IMR-90 (cell line): ENCODE data around the gene CYB561D2. TPM values are rescaled to one million over a fixed set of nuclear protein-coding genes. Genes with fewer than 3 reads are reported as not detected.

Experiments used
- ATAC-seq: fragments of 200-7000 bp; cut with Tn5 transposase; 2 replicates; pipeline ENCODE4 v1.9.1; 2020; ENCODE audit warnings: low read depth, mild to moderate bottlenecking, moderate library complexity
- BruUV-seq: library from RNA; stranded (reverse); fragments of 400-500 nt; replicated peaks from 2 replicates; lab custom pipeline; 2021; lab: Mats Ljungman, UMichigan
- CTCF ChIA-PET: fragments of 300-600 bp; formaldehyde crosslinking; extraction: SDS; loops from one replicate; lab custom pipeline; 2021; ENCODE audit warnings: antibody characterized with exemption; lab: Yijun Ruan, JAX
- POLR2A ChIA-PET: fragments of 300-600 bp; sonication (Branson Sonifier 250); formaldehyde crosslinking; loops from one replicate; lab custom pipeline; 2022; ENCODE audit warnings: antibody characterized with exemption; ENCODE audit not compliant: unreplicated experiment; lab: Charles Lee
- DNase-seq: peaks from one replicate; pipeline ENCODE4 v3.0.0; 2013
- H2AFZ ChIP-seq: replicated peaks from 2 replicates; pipeline ENCODE3; 2013; ENCODE audit warnings: low read length, mild to moderate bottlenecking; ENCODE audit not compliant: poor library complexity
- H2AK5ac ChIP-seq: 2 replicates; pipeline ENCODE4 v1.6.1; 2013; ENCODE audit warnings: low read depth, low read length, inconsistent platforms
- H2AK9ac ChIP-seq: replicated peaks from 2 replicates; pipeline ENCODE3; 2013; ENCODE audit warnings: mild to moderate bottlenecking, low read depth, low read length, moderate library complexity; ENCODE audit not compliant: poor library complexity
- H2BK120ac ChIP-seq: 2 replicates; pipeline ENCODE4 v1.6.1; 2013; ENCODE audit warnings: low read depth, low read length, inconsistent platforms
- H2BK15ac ChIP-seq: 3 replicates; pipeline ENCODE4 v1.6.1; 2013; ENCODE audit warnings: low read depth, low read length, inconsistent platforms
- H2BK20ac ChIP-seq: 2 replicates; pipeline ENCODE4 v1.6.1; 2013; ENCODE audit warnings: low read depth, mild to moderate bottlenecking, inconsistent platforms, low read length, moderate library complexity
- H2BK5ac ChIP-seq: 2 replicates; pipeline ENCODE4 v1.6.1; 2013; ENCODE audit warnings: mild to moderate bottlenecking, low read depth, low read length, inconsistent platforms; ENCODE audit not compliant: poor library complexity, severe bottlenecking
- H3K14ac ChIP-seq: replicated peaks from 2 replicates; pipeline ENCODE4 v1.6.1; 2013; ENCODE audit warnings: low read depth, low read length, inconsistent platforms
- H3K18ac ChIP-seq: 2 replicates; pipeline ENCODE4 v1.6.1; 2013; ENCODE audit warnings: low read depth, low read length, control low read depth
- H3K23ac ChIP-seq: 2 replicates; pipeline ENCODE4 v1.6.1; 2013; ENCODE audit warnings: low read depth, low read length, inconsistent platforms
- H3K27ac ChIP-seq: 2 replicates; pipeline ENCODE4 v1.5.1; 2013; ENCODE audit warnings: mild to moderate bottlenecking, control low read depth, low read length; ENCODE audit not compliant: insufficient read depth
- H3K27me3 ChIP-seq: 2 replicates; pipeline ENCODE4 v1.6.1; 2013; ENCODE audit warnings: low read length; ENCODE audit not compliant: control insufficient read depth, insufficient read depth
- H3K36me3 ChIP-seq: 2 replicates; pipeline ENCODE4 v1.6.1; 2013; ENCODE audit warnings: low read length, mixed read lengths; ENCODE audit not compliant: control insufficient read depth, insufficient read depth
- H3K4ac ChIP-seq: 2 replicates; pipeline ENCODE4 v1.6.1; 2013; ENCODE audit warnings: low read depth, low read length, inconsistent platforms
- H3K4me1 ChIP-seq: 2 replicates; pipeline ENCODE4 v1.6.1; 2013; ENCODE audit warnings: low read length, mixed read lengths; ENCODE audit not compliant: control insufficient read depth, insufficient read depth
- H3K4me2 ChIP-seq: 2 replicates; pipeline ENCODE4 v1.6.1; 2013; ENCODE audit warnings: low read depth, mild to moderate bottlenecking, control low read depth, low read length, moderate library complexity
- H3K4me3 ChIP-seq: 2 replicates; pipeline ENCODE4 v1.5.1; 2013; ENCODE audit warnings: low read depth, mild to moderate bottlenecking, control low read depth, low read length, moderate library complexity; ENCODE audit not compliant: insufficient read depth
- H3K56ac ChIP-seq: 2 replicates; pipeline ENCODE4 v1.6.1; 2013; ENCODE audit warnings: low read length, inconsistent platforms; ENCODE audit not compliant: insufficient read depth; ENCODE audit errors: extremely low read depth
- H3K79me1 ChIP-seq, 2 experiments: 2 replicates each; pipeline ENCODE4 v1.6.1; 2013; ENCODE audit warnings: low read length in 2 of 2, inconsistent platforms in 1 of 2, low read depth in 1 of 2
- H3K9ac ChIP-seq: 2 replicates; pipeline ENCODE4 v1.6.1; 2013; ENCODE audit warnings: low read depth, low read length, control low read depth
- H3K9me1 ChIP-seq: 2 replicates; pipeline ENCODE4 v1.6.1; 2013; ENCODE audit warnings: low read length, inconsistent platforms; ENCODE audit not compliant: insufficient read depth
- H3K9me3 ChIP-seq: 2 replicates; pipeline ENCODE4 v1.6.1; 2013; ENCODE audit warnings: low read length; ENCODE audit not compliant: control insufficient read depth, insufficient read depth
- H4K20me1 ChIP-seq: 2 replicates; pipeline ENCODE4 v1.6.1; 2013; ENCODE audit warnings: low read length, inconsistent platforms; ENCODE audit not compliant: insufficient read depth
- H4K5ac ChIP-seq: 2 replicates; pipeline ENCODE4 v1.6.1; 2013; ENCODE audit warnings: mild to moderate bottlenecking, low read depth, low read length, control low read depth
- H4K8ac ChIP-seq, 2 experiments: 2 replicates each; pipeline ENCODE4 v1.6.1; 2013; ENCODE audit warnings: low read depth in 2 of 2, low read length in 2 of 2, control low read depth in 1 of 2, inconsistent platforms in 1 of 2
- H4K91ac ChIP-seq: 2 replicates; pipeline ENCODE4 v1.6.1; 2013; ENCODE audit warnings: low read depth, low read length, inconsistent platforms; ENCODE audit not compliant: insufficient read depth
- BHLHE40 ChIP-seq: fragments of 150-350 bp; IDR thresholded peaks from 2 replicates; pipeline ENCODE4 v1.6.1; 2016; ENCODE audit warnings: mild to moderate bottlenecking, low read depth, low read length
- CHD1 ChIP-seq: IDR thresholded peaks from 2 replicates; pipeline ENCODE4 v1.6.1; 2012; ENCODE audit warnings: low read depth, low read length, improper control_type of control experiment
- ELK1 ChIP-seq: fragments of 150-350 bp; IDR thresholded peaks from 2 replicates; pipeline ENCODE4 v1.6.1; 2016; ENCODE audit warnings: low read depth, mild to moderate bottlenecking, low read length, moderate library complexity, borderline replicate concordance
- MAFK ChIP-seq: IDR thresholded peaks from 2 replicates; pipeline ENCODE4 v1.6.1; 2012; ENCODE audit warnings: low read depth, low read length, improper control_type of control experiment
- MAZ ChIP-seq: IDR thresholded peaks from 2 replicates; pipeline ENCODE4 v1.6.1; 2012; ENCODE audit warnings: low read depth, mild to moderate bottlenecking, low read length, improper control_type of control experiment, moderate library complexity, borderline replicate concordance
- MXI1 ChIP-seq: IDR thresholded peaks from 2 replicates; pipeline ENCODE4 v1.6.1; 2012; ENCODE audit warnings: low read depth, mild to moderate bottlenecking, low read length, moderate library complexity, borderline replicate concordance
- NFE2L2 ChIP-seq: fragments of 150-350 bp; IDR thresholded peaks from 2 replicates; pipeline ENCODE4 v1.6.1; 2016; ENCODE audit warnings: low read depth, mild to moderate bottlenecking, low read length
- POLR2A ChIP-seq: IDR thresholded peaks from 2 replicates; pipeline ENCODE4 v1.6.1; 2012; ENCODE audit warnings: mild to moderate bottlenecking, low read depth, low read length
- RCOR1 ChIP-seq: IDR thresholded peaks from 2 replicates; pipeline ENCODE4 v1.6.1; 2012; ENCODE audit warnings: mild to moderate bottlenecking, low read length, improper control_type of control experiment; ENCODE audit not compliant: insufficient replicate concordance
- WGBS, 2 experiments: methylation state at CpG; one replicate each; pipeline versions ENCODE4 v1.1.5 to v1.1.7; 2013; ENCODE audit warnings: missing lambda C conversion rate in 2 of 2; ENCODE audit not compliant: insufficient read length in 1 of 2; ENCODE audit errors: extremely low coverage in 2 of 2; 5-methylcytosine and 5-hydroxymethylcytosine counted together
- dilution Hi-C: fragments of 300-500 bp; cut with HindIII; formaldehyde crosslinking; loops from one replicate; pipeline ENCODE4 v1.14.3; 2018; ENCODE audit warnings: low sequenced_read_pairs; ENCODE audit not compliant: unreplicated experiment
- in situ Hi-C: fragments of 300-500 bp; cut with MboI; formaldehyde crosslinking; loops from 3 replicates; pipeline ENCODE4 v1.14.3; 2019; ENCODE audit warnings: low sequenced_read_pairs, inconsistent platforms, mixed read lengths
- intact Hi-C: fragments of 100-400 bp; cut with micrococcal nuclease; formaldehyde crosslinking; loops from 2 replicates; pipeline ENCODE4 v1.10.0; 2022
- polyA plus RNA-seq, 3 experiments: library from polyadenylated mRNA; depleted of rRNA; stranded (reverse); fragments of >200 nt; gene quantifications; 2 replicates each; pipeline ENCODE4 v1.2.3, GENCODE V29; 2012; ENCODE audit warnings: low replicate concordance in 1 of 3
- total RNA-seq: library from RNA; depleted of rRNA; stranded (reverse); fragments of >200 nt; gene quantifications from 2 replicates; pipeline ENCODE4 v1.2.3, GENCODE V29; 2012
- TF ChIP-seq, protein P1 (sequence below): conservative IDR thresholded peaks from 2 replicates; pipeline ENCODE4 v1.5.1; 2012; ENCODE audit warnings: mild to moderate bottlenecking, low read depth, low read length, improper control_type of control experiment

The CYB561D2 gene
- total and polyA plus RNA-seq, 2 of the 4 experiments (the other 2 are of a cell fraction), result 29.2 to 31.7 TPM

- ChIA-PET CTCF (interaction anchor here (0.8 to 1.2 kb wide), 2 partner anchors 9 to 13 kb away, joined by 4 read pairs; partner anchors contain the start of gene TUSC2), POLR2A (interaction anchor here (0.7 to 1.4 kb wide), 4 partner anchors 9 to 44 kb away, joined by 3 to 6 read pairs (median 4); partner anchors contain the start of genes IFRD2 and TUSC2)
- in situ Hi-C loops, result loop anchor here (25.0 kb wide), 3 partner anchors 1051 to 1826 kb away; partner anchors contain the start of genes ABHD14B, GPR62, MANF and PCBP4
- Histone ChIP-seq H2AK5ac (peak overlapping the region; percentile 96), H4K20me1 (peaks cover 46% of the 10 kb centered on the region), H2AFZ (peak overlapping the region; percentile 94), H2BK15ac (0 out of 3 replicates have a peak overlapping the region, but pooled peaks have one; percentile 47), H3K4me1 (peaks cover 32% of the 10 kb centered on the region), H3K9me1 (peaks cover 26% of the 10 kb centered on the region), H4K8ac (peak overlapping the region; percentile 92 to 96), H4K91ac (peak overlapping the region; percentile 96), H4K5ac (peak overlapping the region; percentile 26; the same call in 1 of the 2 replicates), H3K27me3 (no peaks in the 10 kb centered on the region), H3K56ac (peak overlapping the region; percentile 94), H3K4me2 (peak overlapping the region; percentile 92), H3K79me1 (peaks cover 22 to 67% of the 10 kb centered on the region in 2 experiments; a peak in 3 of 4 replicates), H2BK20ac (no peak overlapping the region), H3K4me3 (peak overlapping the region; percentile 73), H3K23ac (peak overlapping the region; percentile 84), H3K9me3 (no peaks in the 10 kb centered on the region), H3K36me3 (peaks cover 10% of the 10 kb centered on the region), H2BK5ac (peak overlapping the region; percentile 81), H3K27ac (peak overlapping the region; percentile 84), H3K4ac (peak overlapping the region; percentile 90), H3K14ac (peak overlapping the region; percentile 96), H2AK9ac (peak overlapping the region; percentile 99), H2BK120ac (peak overlapping the region; percentile 10; the same call in 1 of the 2 replicates), H3K18ac (peak overlapping the region; percentile 8), H3K9ac (peak overlapping the region; percentile 91)
- intact Hi-C loops, result no loop called here
- BruUV-seq, result TSS peak; percentile 22
- ATAC-seq (peak; percentile 28), DNase-seq (peak; percentile 28)
- dilution Hi-C loops, result no loop called here
- WGBS, 2 experiments, result 0% methylated on average over 27 of the region's 31 CpGs; no CpG with 5 or more reads in 1 of the 2 experiments
- TF ChIP-seq CHD1 (no peak), MXI1 (no peak), MAZ (no peak), MAFK (no peak), BHLHE40 (no peak), NFE2L2 (no peak), RCOR1 (no peak), POLR2A (no peak), ELK1 (no peak)
- TF ChIP-seq, protein P1, sequence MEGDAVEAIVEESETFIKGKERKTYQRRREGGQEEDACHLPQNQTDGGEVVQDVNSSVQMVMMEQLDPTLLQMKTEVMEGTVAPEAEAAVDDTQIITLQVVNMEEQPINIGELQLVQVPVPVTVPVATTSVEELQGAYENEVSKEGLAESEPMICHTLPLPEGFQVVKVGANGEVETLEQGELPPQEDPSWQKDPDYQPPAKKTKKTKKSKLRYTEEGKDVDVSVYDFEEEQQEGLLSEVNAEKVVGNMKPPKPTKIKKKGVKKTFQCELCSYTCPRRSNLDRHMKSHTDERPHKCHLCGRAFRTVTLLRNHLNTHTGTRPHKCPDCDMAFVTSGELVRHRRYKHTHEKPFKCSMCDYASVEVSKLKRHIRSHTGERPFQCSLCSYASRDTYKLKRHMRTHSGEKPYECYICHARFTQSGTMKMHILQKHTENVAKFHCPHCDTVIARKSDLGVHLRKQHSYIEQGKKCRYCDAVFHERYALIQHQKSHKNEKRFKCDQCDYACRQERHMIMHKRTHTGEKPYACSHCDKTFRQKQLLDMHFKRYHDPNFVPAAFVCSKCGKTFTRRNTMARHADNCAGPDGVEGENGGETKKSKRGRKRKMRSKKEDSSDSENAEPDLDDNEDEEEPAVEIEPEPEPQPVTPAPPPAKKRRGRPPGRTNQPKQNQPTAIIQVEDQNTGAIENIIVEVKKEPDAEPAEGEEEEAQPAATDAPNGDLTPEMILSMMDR, result no peak
Observed at GRCh38 chr3:50336452-50337174, 14.0 kb upstream of the CYB561D2 start.
